ENCODE results near the gene NDUFB10.
"Not testable (repeated sequence)": the region's sequence is repeated elsewhere in the genome, so short reads cannot be mapped to it uniquely, and the experiment has no call there.

NDUFB10 gene

GRCh38 chr16:1924095-1924494, 35.2 kb upstream of the NDUFB10 start:
- no peak for DNase-seq (ENCODE audit: low read depth in 3 of 3)

GRCh38 chr16:1926271-1926670, 33.1 kb upstream of the NDUFB10 start:
- no peak for DNase-seq (ENCODE audit: low read depth in 3 of 3)

- DNase-seq (ENCODE audit: low read depth in 3 of 3), result no peak
Observed at GRCh38 chr16:1929105-1929504, 30.2 kb upstream of the NDUFB10 start.

GRCh38 chr16:1929578-1930337, 29.6 kb upstream of the NDUFB10 start:
- DNase-seq (ENCODE audit: low read depth in 3 of 3), result peak; percentile 86 to 93 (median 93)

- no peak for DNase-seq (ENCODE audit: low read depth in 3 of 3)
Observed at GRCh38 chr16:1930338-1930720, 29.0 kb upstream of the NDUFB10 start.

- DNase-seq (ENCODE audit: low read depth in 3 of 3), result no peak
Observed at GRCh38 chr16:1932050-1933028, 27.0 kb upstream of the NDUFB10 start.

GRCh38 chr16:1933097-1933661, 26.2 kb upstream of the NDUFB10 start:
- no peak for DNase-seq (ENCODE audit: low read depth in 3 of 3)

GRCh38 chr16:1936945-1937479, 22.3 kb upstream of the NDUFB10 start:
- DNase-seq (ENCODE audit: low read depth in 3 of 3), result no peak

GRCh38 chr16:1938316-1938715, 21.0 kb upstream of the NDUFB10 start:
- DNase-seq (ENCODE audit: low read depth in 3 of 3), result no peak

GRCh38 chr16:1938910-1939309, 20.4 kb upstream of the NDUFB10 start:
- no peak for DNase-seq (ENCODE audit: low read depth in 3 of 3)

GRCh38 chr16:1939833-1940232, 19.5 kb upstream of the NDUFB10 start:
- not testable (repeated sequence) for DNase-seq (ENCODE audit: low read depth in 3 of 3)

GRCh38 chr16:1940273-1941161, 18.8 kb upstream of the NDUFB10 start:
- DNase-seq (ENCODE audit: low read depth in 3 of 3), result no peak

GRCh38 chr16:1941162-1942046, 17.9 kb upstream of the NDUFB10 start:
- DNase-seq (ENCODE audit: low read depth in 3 of 3), result no peak

GRCh38 chr16:1942047-1942809, 17.1 kb upstream of the NDUFB10 start:
- DNase-seq (ENCODE audit: low read depth in 3 of 3), result peak in 1 of 3 donors; percentile 15

- DNase-seq (ENCODE audit: low read depth in 3 of 3), result peak; percentile 99 to 100 (median 100)
Observed at GRCh38 chr16:1942810-1943726, 16.3 kb upstream of the NDUFB10 start, which contains the start of gene MSRB1. Gene MSRB1 (minus strand): TSS chr16:1943199. CDS start chr16:1943156, 43 bp downstream.

- no peak for DNase-seq (ENCODE audit: low read depth in 3 of 3)
Observed at GRCh38 chr16:1944612-1945199, 14.6 kb upstream of the NDUFB10 start.

GRCh38 chr16:1945559-1946391, 13.6 kb upstream of the NDUFB10 start:
- DNase-seq (ENCODE audit: low read depth in 3 of 3), result no peak
